BE2C (cell line): ENCODE measurements around the gene OPA3.

Source experiments
- DNase-seq: peaks from one replicate; pipeline ENCODE4 v3.0.0-alpha.2; 2020
- H3K27me3 ChIP-seq: fragments of 250-450 bp; sonication (Bioruptor Pico); 2 replicates; pipeline ENCODE4 v1.5.1; 2020; ENCODE audit warnings: mild to moderate bottlenecking
- H3K36me3 ChIP-seq: fragments of 250-450 bp; sonication (Bioruptor Pico); 2 replicates; pipeline ENCODE4 v1.5.1; 2020; ENCODE audit warnings: mild to moderate bottlenecking
- H3K4me1 ChIP-seq: fragments of 250-450 bp; sonication (Bioruptor Pico); 2 replicates; pipeline ENCODE4 v1.5.1; 2020
- H3K4me3 ChIP-seq: 2 replicates; pipeline ENCODE4 v1.5.1; 2011; ENCODE audit warnings: low read depth, low read length
- H3K9me3 ChIP-seq: fragments of 250-450 bp; sonication (Bioruptor Pico); 2 replicates; pipeline ENCODE4 v1.5.1; 2020
- TF ChIP-seq, protein P1 (sequence below): IDR thresholded peaks from 2 replicates; pipeline ENCODE4 v1.5.1; 2012; ENCODE audit warnings: mild to moderate bottlenecking, low read depth, low read length

Gene OPA3

DNA sequence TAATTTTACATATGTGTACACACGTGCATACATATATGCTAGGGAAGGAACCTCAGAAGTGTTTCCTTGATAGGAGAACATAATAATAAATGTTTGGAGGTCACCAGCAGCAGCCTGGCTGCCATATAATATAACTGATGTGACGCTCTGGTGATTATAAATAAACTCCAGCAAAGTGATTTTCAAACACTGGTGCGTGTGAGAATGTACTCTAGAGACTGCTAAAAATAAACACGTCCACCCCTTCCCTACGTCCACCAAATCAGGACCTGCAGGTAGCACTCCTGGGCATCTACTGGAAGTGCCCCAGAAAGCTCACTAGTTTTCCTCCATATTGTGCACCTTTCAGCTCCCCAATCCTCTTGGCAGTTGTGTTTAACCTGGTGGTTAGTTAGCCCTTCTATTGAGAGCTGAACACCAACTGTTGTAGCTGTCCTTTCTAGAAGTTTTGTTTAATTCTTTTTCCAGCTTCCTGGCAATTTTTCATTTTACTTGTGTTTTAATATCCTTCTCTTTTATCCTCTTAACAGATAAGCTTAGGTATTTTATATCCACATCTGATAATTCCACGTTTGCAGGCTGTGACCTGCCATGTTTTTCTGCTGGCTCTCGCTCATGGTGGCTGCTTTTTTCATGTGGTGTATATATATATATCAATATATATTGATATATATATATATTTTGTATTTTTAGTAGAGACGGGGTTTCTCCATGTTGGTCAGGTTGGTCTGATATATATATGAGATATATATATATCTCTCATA is 13.0 kb downstream of the OPA3 start:
- Histone ChIP-seq H3K4me3 (no peak overlapping the region), H3K9me3 (no peaks in the 10 kb centered on the region; the same call in 1 of the 2 replicates), H3K4me1 (no peaks in the 10 kb centered on the region), H3K27me3 (no peaks in the 10 kb centered on the region), H3K36me3 (no peaks in the 10 kb centered on the region)
- TF ChIP-seq, protein P1, sequence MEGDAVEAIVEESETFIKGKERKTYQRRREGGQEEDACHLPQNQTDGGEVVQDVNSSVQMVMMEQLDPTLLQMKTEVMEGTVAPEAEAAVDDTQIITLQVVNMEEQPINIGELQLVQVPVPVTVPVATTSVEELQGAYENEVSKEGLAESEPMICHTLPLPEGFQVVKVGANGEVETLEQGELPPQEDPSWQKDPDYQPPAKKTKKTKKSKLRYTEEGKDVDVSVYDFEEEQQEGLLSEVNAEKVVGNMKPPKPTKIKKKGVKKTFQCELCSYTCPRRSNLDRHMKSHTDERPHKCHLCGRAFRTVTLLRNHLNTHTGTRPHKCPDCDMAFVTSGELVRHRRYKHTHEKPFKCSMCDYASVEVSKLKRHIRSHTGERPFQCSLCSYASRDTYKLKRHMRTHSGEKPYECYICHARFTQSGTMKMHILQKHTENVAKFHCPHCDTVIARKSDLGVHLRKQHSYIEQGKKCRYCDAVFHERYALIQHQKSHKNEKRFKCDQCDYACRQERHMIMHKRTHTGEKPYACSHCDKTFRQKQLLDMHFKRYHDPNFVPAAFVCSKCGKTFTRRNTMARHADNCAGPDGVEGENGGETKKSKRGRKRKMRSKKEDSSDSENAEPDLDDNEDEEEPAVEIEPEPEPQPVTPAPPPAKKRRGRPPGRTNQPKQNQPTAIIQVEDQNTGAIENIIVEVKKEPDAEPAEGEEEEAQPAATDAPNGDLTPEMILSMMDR, result no peak
- no peak for DNase-seq

- TF ChIP-seq, protein P1, result peak; percentile 84
- H3K27me3 ChIP-seq, result no peaks in the 10 kb centered on the region
- peak; percentile 69 for DNase-seq
Observed at GRCh38 chr19:45569619-45570421, 14.8 kb downstream of the OPA3 start.

GRCh38 chr19:45568732-45569131 is 15.9 kb downstream of the OPA3 start:
- Histone ChIP-seq H3K9me3 (no peaks in the 10 kb centered on the region; the same call in 1 of the 2 replicates), H3K27me3 (no peaks in the 10 kb centered on the region), H3K4me3 (no peak overlapping the region), H3K36me3 (no peaks in the 10 kb centered on the region), H3K4me1 (no peaks in the 10 kb centered on the region)
- TF ChIP-seq, protein P1, result no peak
- no peak for DNase-seq

More at GRCh38 chr19:45569619-45570421, 14.8 kb downstream of the OPA3 start:
- H3K36me3 ChIP-seq, result no peaks in the 10 kb centered on the region
- H3K4me1 ChIP-seq, result no peaks in the 10 kb centered on the region
- H3K4me3 ChIP-seq, result no peak overlapping the region
- no peaks in the 10 kb centered on the region; the same call in 1 of the 2 replicates for H3K9me3 ChIP-seq

- no peak for DNase-seq
- H3K9me3 ChIP-seq, result no peaks in the 10 kb centered on the region
- H3K4me1 ChIP-seq, result no peaks in the 10 kb centered on the region
- TF ChIP-seq, protein P1, result no peak
- H3K36me3 ChIP-seq, result no peaks in the 10 kb centered on the region
- no peaks in the 10 kb centered on the region for H3K27me3 ChIP-seq
- H3K4me3 ChIP-seq, result no peak overlapping the region
Observed at GRCh38 chr19:45567609-45568008, 17.0 kb downstream of the OPA3 start.

GRCh38 chr19:45564131-45564780 is 20.3 kb downstream of the OPA3 start:
- H3K36me3 ChIP-seq, result no peaks in the 10 kb centered on the region
- H3K4me1 ChIP-seq, result no peaks in the 10 kb centered on the region
- no peak for DNase-seq
- TF ChIP-seq, protein P1, result no peak
- no peaks in the 10 kb centered on the region for H3K27me3 ChIP-seq
- no peak overlapping the region for H3K4me3 ChIP-seq
- H3K9me3 ChIP-seq, result no peaks in the 10 kb centered on the region; the same call in 1 of the 2 replicates
